ENCODE results near the gene GABRE.

The GABRE gene

DNA sequence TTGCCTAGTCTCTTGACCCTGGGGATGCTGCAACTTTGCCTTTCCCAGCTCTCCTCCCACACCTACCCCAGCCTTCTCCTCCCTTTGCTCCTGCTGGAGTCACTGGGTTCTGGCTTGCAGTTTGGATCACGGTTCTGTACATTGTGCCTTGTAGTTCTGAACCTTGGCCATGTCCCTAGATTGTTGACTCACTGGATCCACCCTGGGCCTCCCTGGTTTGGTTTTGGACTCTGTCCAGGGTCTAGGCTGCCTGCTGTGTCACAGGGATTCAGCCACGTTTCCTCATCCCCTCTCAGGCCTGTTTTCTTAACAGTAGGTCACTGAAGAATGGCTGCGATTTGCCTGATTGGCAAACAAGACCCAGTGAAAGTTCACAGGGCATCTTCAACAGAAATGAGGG, 11.5 kb upstream of the GABRE start:
- Histone ChIP-seq H3K9ac (ENCODE audit: low read length) (no peak overlapping the region), H3K27me3 (ENCODE audit: low read depth, low read length) (no peaks in the 10 kb centered on the region), H3K9me3 (ENCODE audit: insufficient read depth, low read length) (no peaks in the 10 kb centered on the region), H3K27ac (ENCODE audit: low read length) (no peak overlapping the region), H3K36me3 (replicated peaks; ENCODE audit: low read depth, low read length) (no peaks in the 10 kb centered on the region), H3K4me3 (ENCODE audit: low read length) (no peak overlapping the region), H3K79me2 (ENCODE audit: low read length) (no peaks in the 10 kb centered on the region), H2AFZ (ENCODE audit: low read depth, low read length) (no peak overlapping the region), H3K4me2 (ENCODE audit: low read length) (no peak overlapping the region), H4K20me1 (ENCODE audit: insufficient read depth, low read length) (no peaks in the 10 kb centered on the region), H3K4me1 (ENCODE audit: low read length) (no peaks in the 10 kb centered on the region)
- no peak for TF ChIP-seq CTCF (IDR thresholded peaks at IDR 0.05; ENCODE audit: low read depth, low read length)
- no peak for TF ChIP-seq EZH2phosphoT487 (IDR thresholded peaks at IDR 0.05; ENCODE audit: low read depth)

GRCh38 chrX:151985531-151985930, 11.1 kb upstream of the GABRE start:
- Histone ChIP-seq H3K4me1 (ENCODE audit: low read length) (no peaks in the 10 kb centered on the region), H3K4me2 (ENCODE audit: low read length) (no peak overlapping the region)
- TF ChIP-seq EZH2phosphoT487 (IDR thresholded peaks at IDR 0.05; ENCODE audit: low read depth) (no peak), CTCF (IDR thresholded peaks at IDR 0.05; ENCODE audit: low read depth, low read length) (no peak)

GRCh38 chrX:151984902-151985301, 10.4 kb upstream of the GABRE start:
- H3K4me1 ChIP-seq (ENCODE audit: low read length), result no peaks in the 10 kb centered on the region
- H4K20me1 ChIP-seq (ENCODE audit: insufficient read depth, low read length), result no peaks in the 10 kb centered on the region
- H3K4me3 ChIP-seq (ENCODE audit: low read length), result no peak overlapping the region
- H3K36me3 ChIP-seq (replicated peaks; ENCODE audit: low read depth, low read length), result no peaks in the 10 kb centered on the region
- H3K27me3 ChIP-seq (ENCODE audit: low read depth, low read length), result no peaks in the 10 kb centered on the region
- no peaks in the 10 kb centered on the region for H3K79me2 ChIP-seq (ENCODE audit: low read length)
- no peak overlapping the region for H2AFZ ChIP-seq (ENCODE audit: low read depth, low read length)
- no peak overlapping the region for H3K9ac ChIP-seq (ENCODE audit: low read length)
- no peak overlapping the region for H3K27ac ChIP-seq (ENCODE audit: low read length)
- no peaks in the 10 kb centered on the region for H3K9me3 ChIP-seq (ENCODE audit: insufficient read depth, low read length)
- TF ChIP-seq CTCF (IDR thresholded peaks at IDR 0.05; ENCODE audit: low read depth, low read length), result no peak
- TF ChIP-seq EZH2phosphoT487 (IDR thresholded peaks at IDR 0.05; ENCODE audit: low read depth), result no peak
- no peak overlapping the region for H3K4me2 ChIP-seq (ENCODE audit: low read length)

More at GRCh38 chrX:151985531-151985930, 11.1 kb upstream of the GABRE start:
- Histone ChIP-seq H3K9me3 (ENCODE audit: insufficient read depth, low read length) (no peaks in the 10 kb centered on the region), H3K27ac (ENCODE audit: low read length) (no peak overlapping the region), H4K20me1 (ENCODE audit: insufficient read depth, low read length) (no peaks in the 10 kb centered on the region), H3K36me3 (replicated peaks; ENCODE audit: low read depth, low read length) (no peaks in the 10 kb centered on the region), H3K4me3 (ENCODE audit: low read length) (no peak overlapping the region), H3K27me3 (ENCODE audit: low read depth, low read length) (no peaks in the 10 kb centered on the region), H3K9ac (ENCODE audit: low read length) (no peak overlapping the region), H2AFZ (ENCODE audit: low read depth, low read length) (no peak overlapping the region), H3K79me2 (ENCODE audit: low read length) (no peaks in the 10 kb centered on the region)

DNA sequence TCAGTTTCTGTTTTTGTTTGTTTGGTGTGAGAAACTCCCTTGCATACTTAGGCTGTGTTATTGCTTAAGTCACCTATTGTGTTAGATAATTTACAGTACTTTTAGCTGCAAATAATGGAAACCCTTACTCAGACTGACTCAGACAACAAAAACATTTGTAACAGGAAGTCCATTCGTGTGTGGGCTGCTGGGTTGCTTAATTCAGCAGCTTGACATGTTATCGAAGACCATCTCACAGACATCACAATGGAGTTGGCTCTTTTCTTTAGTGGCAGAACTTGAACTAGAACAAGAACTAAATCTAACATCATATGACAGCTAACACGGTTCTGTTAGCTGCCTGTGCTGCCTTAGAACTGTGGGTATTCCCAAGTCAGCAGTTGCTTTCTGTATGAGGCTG, 9.9 kb upstream of the GABRE start:
- Histone ChIP-seq H2AFZ (ENCODE audit: low read depth, low read length) (no peak overlapping the region), H3K4me1 (ENCODE audit: low read length) (no peaks in the 10 kb centered on the region), H3K79me2 (ENCODE audit: low read length) (no peaks in the 10 kb centered on the region), H4K20me1 (ENCODE audit: insufficient read depth, low read length) (no peaks in the 10 kb centered on the region), H3K9me3 (ENCODE audit: insufficient read depth, low read length) (no peaks in the 10 kb centered on the region), H3K27me3 (ENCODE audit: low read depth, low read length) (no peaks in the 10 kb centered on the region), H3K4me3 (ENCODE audit: low read length) (no peak overlapping the region), H3K4me2 (ENCODE audit: low read length) (no peak overlapping the region), H3K27ac (ENCODE audit: low read length) (no peak overlapping the region), H3K9ac (ENCODE audit: low read length) (no peak overlapping the region), H3K36me3 (replicated peaks; ENCODE audit: low read depth, low read length) (no peaks in the 10 kb centered on the region)
- TF ChIP-seq EZH2phosphoT487 (IDR thresholded peaks at IDR 0.05; ENCODE audit: low read depth), result no peak
- no peak for TF ChIP-seq CTCF (IDR thresholded peaks at IDR 0.05; ENCODE audit: low read depth, low read length)

Data from OCI-LY3 (cell line).